Endothelial cell of umbilical vein (primary cell): Measurements from ENCODE around the gene RANBP17. TPM values are rescaled to one million over a fixed set of nuclear protein-coding genes. Genes with fewer than 3 reads are reported as not detected.

ENCODE experiments used
- BruUV-seq: library from RNA; stranded (reverse); fragments of 400-500 nt; replicated peaks from 2 replicates; lab custom pipeline; 2021; lab: Mats Ljungman, UMichigan
- CTCF ChIA-PET: fragments of 300-600, 350-600 bp; sonication (Branson Sonifier 250); formaldehyde crosslinking; loops from one replicate; lab custom pipeline; 2021; ENCODE audit warnings: antibody characterized with exemption, inconsistent platforms; lab: Charles Lee
- POLR2A ChIA-PET: fragments of 300-600, 350-600 bp; sonication (Branson Sonifier 250); formaldehyde crosslinking; loops from one replicate; lab custom pipeline; 2021; ENCODE audit warnings: antibody characterized with exemption, inconsistent platforms; lab: Charles Lee
- DNase-seq: peaks from one replicate; pipeline ENCODE4 v3.0.0-alpha.2; 2011; ENCODE audit warnings: low read depth, low spot score
- FAIRE-seq: peaks from 2 replicates; lab custom pipeline; 2011; peaks lifted over from hg19 to GRCh38; lab: Jason Lieb, UNC
- H2AFZ ChIP-seq: 2 replicates; pipeline ENCODE4 v1.6.0; 2012; ENCODE audit warnings: low read depth, low read length, control low read depth, inconsistent platforms
- H3K27ac ChIP-seq: 2 replicates; pipeline ENCODE4 v1.5.1; 2011; ENCODE audit warnings: low read depth, mild to moderate bottlenecking, control low read depth, low read length, moderate library complexity; ENCODE audit not compliant: insufficient read depth
- H3K27me3 ChIP-seq, 2 experiments: 2 replicates each; pipeline versions ENCODE4 v1.6.0 to v1.6.1; 2011; ENCODE audit warnings: low read length in 2 of 2, mixed read lengths in 1 of 2; ENCODE audit not compliant: control insufficient read depth in 2 of 2, insufficient read depth in 2 of 2
- H3K36me3 ChIP-seq, 2 experiments: 2 replicates in 1 of 2; 3 replicates in 1 of 2; pipeline ENCODE4 v1.5.1; 2011; ENCODE audit warnings: low read length in 2 of 2, mild to moderate bottlenecking in 1 of 2, moderate library complexity in 1 of 2; ENCODE audit not compliant: control insufficient read depth in 2 of 2, insufficient read depth in 2 of 2; ENCODE audit errors: extremely low read depth in 1 of 2
- H3K4me1 ChIP-seq: 3 replicates; pipeline ENCODE4 v1.5.1; 2011; ENCODE audit warnings: mild to moderate bottlenecking, low read length; ENCODE audit not compliant: control insufficient read depth, insufficient read depth; ENCODE audit errors: extremely low read depth
- H3K4me2 ChIP-seq: 2 replicates; pipeline ENCODE4 v1.6.1; 2011; ENCODE audit warnings: low read length, control low read depth, mixed read lengths; ENCODE audit not compliant: insufficient read depth
- H3K4me3 ChIP-seq, 3 experiments: fragments of 200-600 bp in 1 of 3; sonication (generic), shearing (Covaris generic) in 1 of 3; replicated peaks in 1 of 3; 2 replicates each; pipeline ENCODE4 v1.5.1; 2011 to 2016; ENCODE audit warnings: control low read depth in 3 of 3, low read length in 3 of 3, mild to moderate bottlenecking in 2 of 3, inconsistent platforms in 1 of 3, low read depth in 1 of 3, moderate library complexity in 1 of 3; ENCODE audit not compliant: insufficient read depth in 1 of 3
- H3K79me2 ChIP-seq: 2 replicates; pipeline ENCODE4 v1.6.0; 2012; ENCODE audit warnings: low read length, inconsistent platforms; ENCODE audit not compliant: control insufficient read depth, insufficient read depth
- H3K9ac ChIP-seq: replicated peaks from 2 replicates; pipeline ENCODE3; 2011; ENCODE audit warnings: low read length, control low read depth; ENCODE audit not compliant: insufficient read depth; ENCODE audit errors: extremely low read depth
- H3K9me1 ChIP-seq: replicated peaks from 3 replicates; pipeline ENCODE4 v1.6.0; 2011; ENCODE audit warnings: mild to moderate bottlenecking, low read length; ENCODE audit not compliant: control insufficient read depth, insufficient read depth; ENCODE audit errors: extremely low read depth
- H3K9me3 ChIP-seq: replicated peaks from 2 replicates; pipeline ENCODE4 v1.5.1; 2012; ENCODE audit warnings: low read length, inconsistent platforms; ENCODE audit not compliant: control insufficient read depth, insufficient read depth
- H4K20me1 ChIP-seq: replicated peaks from 2 replicates; pipeline ENCODE3; 2011; ENCODE audit warnings: mild to moderate bottlenecking, low read length; ENCODE audit not compliant: control insufficient read depth, insufficient read depth; ENCODE audit errors: extremely low read depth
- CTCF ChIP-seq, 2 donors: IDR thresholded peaks; 1 replicate in 1 of 2; 2 replicates in 1 of 2; pipeline ENCODE4 v1.5.1; 2011; ENCODE audit warnings: low read length in 2 of 2, mild to moderate bottlenecking in 2 of 2, moderate library complexity in 2 of 2, control low read depth in 1 of 2, inconsistent platforms in 1 of 2, low read depth in 1 of 2; ENCODE audit not compliant: insufficient read depth in 1 of 2; ENCODE audit errors: extremely low read depth in 1 of 2
- EZH2 ChIP-seq: IDR thresholded peaks from 2 replicates; pipeline ENCODE4 v1.6.1; 2012; ENCODE audit warnings: borderline replicate concordance, low read depth, mild to moderate bottlenecking, moderate library complexity, low read length, inconsistent platforms; ENCODE audit not compliant: severe bottlenecking
- FOS ChIP-seq: IDR thresholded peaks from 2 replicates; pipeline ENCODE4 v1.6.1; 2011; ENCODE audit warnings: mild to moderate bottlenecking, low read length, moderate library complexity, borderline replicate concordance; ENCODE audit not compliant: insufficient read depth
- GATA2 ChIP-seq: IDR thresholded peaks from 2 replicates; pipeline ENCODE4 v1.7.0; 2011; ENCODE audit warnings: low read depth, mild to moderate bottlenecking, moderate library complexity, mixed read lengths, low read length; ENCODE audit not compliant: insufficient read length, insufficient read depth
- JUN ChIP-seq: IDR thresholded peaks from 2 replicates; pipeline ENCODE4 v1.6.1; 2011; ENCODE audit warnings: borderline replicate concordance, low read depth; ENCODE audit not compliant: insufficient read length, insufficient read depth
- MAX ChIP-seq: IDR thresholded peaks from 2 replicates; pipeline ENCODE4 v1.6.1; 2011; ENCODE audit not compliant: insufficient read depth, insufficient read length
- MYC ChIP-seq: IDR thresholded peaks from one replicate; pipeline ENCODE4 v1.6.1; 2011; ENCODE audit warnings: mild to moderate bottlenecking, low read depth, low read length
- POLR2A ChIP-seq: IDR thresholded peaks from 2 replicates; pipeline ENCODE4 v1.6.1; 2012; ENCODE audit warnings: low read depth, mild to moderate bottlenecking, control low read depth, low read length
- POLR2AphosphoS5 ChIP-seq: IDR thresholded peaks from 2 replicates; pipeline ENCODE4 v1.6.1; 2012; ENCODE audit warnings: low read depth, mild to moderate bottlenecking, control low read depth, low read length, moderate library complexity; ENCODE audit not compliant: insufficient read depth
- dilution Hi-C: fragments of 300-500 bp; cut with MboI; formaldehyde crosslinking; loops from one replicate; pipeline ENCODE4 v1.15.0; 2019; ENCODE audit warnings: low sequenced_read_pairs; ENCODE audit not compliant: extremely low pct_ligation_motif_present
- intact Hi-C: fragments of 100-400 bp; cut with micrococcal nuclease; formaldehyde crosslinking; loops from one replicate; pipeline ENCODE4 v1.10.0; 2022
- polyA plus RNA-seq, 4 experiments: library from polyadenylated mRNA; depleted of rRNA in 3 of 4; stranded (reverse) in 3 of 4; unstranded in 1 of 4; fragments of >200 nt; gene quantifications; 2 replicates each; pipeline versions ENCODE4 v1.2.1 to v1.2.3, GENCODE V29; 2011 to 2012; ENCODE audit warnings: missing spikeins in 1 of 4
- total RNA-seq: library from RNA; stranded (reverse); gene quantifications from 2 replicates; pipeline ENCODE4 v1.2.3, GENCODE V29; 2021

Gene RANBP17
- total and polyA plus RNA-seq, 2 donors (not counting 3 experiments of a cell fraction or from before 2014, with no cell fraction given): 5.6 to 13.6 TPM

GRCh38 chr5:170939178-170939577 is 77.4 kb downstream of the RANBP17 start:
- CTCF ChIA-PET: no interaction called here
- dilution Hi-C loops: no loop called here
- TF ChIP-seq FOS: no peak
- TF ChIP-seq GATA2: no peak
- no peak for TF ChIP-seq JUN
- no peak for TF ChIP-seq MYC
- no peak for TF ChIP-seq POLR2AphosphoS5
- no peak for TF ChIP-seq CTCF (IDR thresholded peaks at IDR 0.05; ENCODE audit: extremely low read depth in 1 of 2, insufficient read depth in 1 of 2, low read depth in 1 of 2, low read length in 2 of 2)
- TF ChIP-seq EZH2: no peak
- no peak for TF ChIP-seq POLR2A
- no peak for TF ChIP-seq MAX
- DNase-seq (no peak), FAIRE-seq (no peak)
- no TSS peak for BruUV-seq
- POLR2A ChIA-PET: no interaction called here
- Histone ChIP-seq H3K9me3 (no peaks in the 10 kb centered on the region), H3K27me3 (no peaks in the 10 kb centered on the region), H3K4me3 (no peak overlapping the region), H3K4me1 (no peaks in the 10 kb centered on the region), H2AFZ (no peak overlapping the region), H3K27ac (no peak overlapping the region), H3K9ac (no peak overlapping the region), H3K79me2 (no peaks in the 10 kb centered on the region), H3K4me2 (no peak overlapping the region), H3K9me1 (no peaks in the 10 kb centered on the region), H3K36me3 (no peaks in the 10 kb centered on the region), H4K20me1 (no peaks in the 10 kb centered on the region)
- intact Hi-C loops: no loop called here
